DMS79 treated with DMSO at 0.1 percent for 48 hours (cell line): ENCODE results near the gene TMEM154.

Source experiments
- DNase-seq: peaks from one replicate; lab custom pipeline; 2025; lab: John Stamatoyannopoulos, UW

TMEM154 gene

DNA sequence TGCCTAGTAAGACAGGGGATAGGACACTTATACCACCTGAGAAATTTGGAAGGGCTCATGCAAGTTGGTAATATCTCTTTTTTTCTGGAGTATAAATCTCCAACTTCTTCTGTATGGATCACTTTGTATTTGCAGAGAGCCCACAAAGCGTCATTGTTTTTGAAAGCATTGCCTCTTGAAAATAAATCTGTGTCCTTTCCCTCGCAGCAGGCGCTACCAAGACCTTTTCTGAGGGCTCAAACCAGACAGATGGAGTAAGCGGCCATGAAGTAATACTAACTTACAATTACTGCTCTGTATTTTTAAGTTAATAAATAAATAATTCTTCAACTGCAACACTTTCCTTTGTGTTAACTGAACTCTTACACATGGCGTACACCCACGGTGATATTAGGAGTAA, 87.9 kb downstream of the TMEM154 start:
- DNase-seq, result no peak

- DNase-seq, result peak; percentile 23
These were observed 88.4 kb downstream of the TMEM154 start for GRCh38 chr4:152591396-152591795.

- peak; percentile 64 for DNase-seq
These were observed 89.4 kb downstream of the TMEM154 start for GRCh38 chr4:152590179-152591031.

- DNase-seq, result no peak
These were observed 90.9 kb downstream of the TMEM154 start for GRCh38 chr4:152588869-152589268.

GRCh38 chr4:152587127-152587526, 92.7 kb downstream of the TMEM154 start:
- DNase-seq, result no peak

DNA sequence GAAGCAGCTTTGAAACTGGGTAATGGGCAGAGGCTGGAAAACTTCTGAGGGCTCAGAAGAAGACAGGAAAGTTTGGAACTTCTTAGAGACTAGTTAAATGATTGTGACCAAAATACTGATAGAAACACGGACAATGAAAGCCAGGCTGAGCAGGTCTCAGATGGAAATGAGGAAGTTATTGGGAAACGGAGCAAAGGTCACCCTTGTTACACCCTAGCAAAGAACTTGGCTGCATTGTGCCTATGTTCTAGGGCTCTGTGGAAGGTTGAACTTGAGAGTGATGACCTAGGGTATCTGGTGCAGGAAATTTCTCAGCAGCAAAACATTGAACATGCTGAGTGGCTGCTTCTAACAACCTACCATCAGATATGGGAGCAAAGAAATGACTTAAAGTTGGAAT, 93.1 kb downstream of the TMEM154 start:
- no peak for DNase-seq

DNA sequence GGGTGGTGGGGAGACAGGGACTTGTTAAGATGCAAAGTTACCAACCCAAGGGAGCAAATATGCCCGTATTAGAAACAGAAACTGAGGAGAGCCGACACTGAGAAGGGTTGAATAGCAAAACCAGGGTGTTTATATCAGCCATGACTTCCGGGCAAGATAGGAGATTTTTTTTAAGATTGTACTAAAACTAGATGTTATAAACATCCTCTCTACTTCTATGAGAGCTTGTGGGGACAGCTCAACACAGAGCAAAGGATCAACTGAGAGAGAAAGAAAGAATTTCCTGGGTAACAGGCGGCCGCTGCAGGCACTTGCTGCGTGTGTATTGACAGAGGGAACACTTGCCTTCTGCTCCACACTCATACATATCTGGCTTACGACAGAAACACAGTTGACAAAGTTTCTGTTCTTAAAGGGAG, 94.8 kb downstream of the TMEM154 start:
- no peak for DNase-seq

- DNase-seq, result no peak
These were observed 98.1 kb downstream of the TMEM154 start for GRCh38 chr4:152581536-152582160.

DNA sequence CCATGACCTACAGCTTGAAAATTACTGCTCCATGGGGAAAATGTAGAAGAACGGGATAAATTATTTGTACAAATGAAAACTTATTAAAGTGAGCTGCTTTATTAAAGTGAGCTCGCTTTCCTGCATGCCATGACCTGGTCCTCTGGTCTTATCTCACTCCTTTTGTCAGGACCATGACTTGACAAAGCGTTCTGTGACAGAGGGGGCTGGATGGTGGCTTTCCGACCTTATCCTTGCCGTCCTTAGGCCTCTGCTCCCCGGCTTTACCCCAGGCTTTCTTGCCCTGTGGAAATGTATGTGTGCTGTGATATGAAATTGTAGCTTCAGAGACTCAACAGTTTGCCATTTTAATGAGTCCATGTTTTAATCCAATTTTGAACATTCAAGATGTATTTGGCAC, 99.9 kb downstream of the TMEM154 start:
- DNase-seq, result no peak

GRCh38 chr4:152579107-152579764, 100.6 kb downstream of the TMEM154 start:
- DNase-seq, result no peak

GRCh38 chr4:152578670-152579069, 101.1 kb downstream of the TMEM154 start:
- DNase-seq, result no peak

DNA sequence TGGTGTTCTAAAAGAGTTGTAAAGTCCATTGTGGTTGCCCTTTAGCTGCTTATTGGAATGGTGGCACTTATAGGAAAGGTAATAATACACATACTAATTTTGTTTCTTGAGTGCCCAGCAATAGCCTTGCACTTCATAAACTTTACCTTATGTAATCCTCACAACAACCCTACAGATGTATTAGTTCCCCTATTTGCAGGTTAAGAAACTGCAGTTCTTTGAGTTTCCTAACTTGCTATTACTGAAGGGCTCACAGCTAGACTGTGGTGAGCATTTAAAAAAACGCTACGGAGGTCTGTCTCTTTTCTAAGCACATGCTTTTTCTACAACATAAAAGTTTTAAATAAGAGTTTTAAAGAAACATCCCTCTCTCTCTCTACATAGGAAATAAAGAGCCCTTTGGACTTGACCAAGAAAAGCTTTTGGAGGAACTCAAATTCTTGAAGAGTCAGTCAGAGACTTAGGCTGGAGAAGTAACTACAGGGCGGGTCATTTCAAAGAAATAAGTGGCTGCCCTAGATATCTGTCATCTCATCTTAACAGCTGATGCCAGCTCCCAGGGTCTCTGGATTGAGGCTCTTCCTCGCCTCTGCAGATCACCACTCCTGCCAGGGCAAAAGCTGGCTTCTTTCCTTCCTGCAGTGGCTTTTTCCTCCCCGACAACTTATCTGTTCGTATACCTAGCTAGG, 101.9 kb downstream of the TMEM154 start:
- no peak for DNase-seq

DNA sequence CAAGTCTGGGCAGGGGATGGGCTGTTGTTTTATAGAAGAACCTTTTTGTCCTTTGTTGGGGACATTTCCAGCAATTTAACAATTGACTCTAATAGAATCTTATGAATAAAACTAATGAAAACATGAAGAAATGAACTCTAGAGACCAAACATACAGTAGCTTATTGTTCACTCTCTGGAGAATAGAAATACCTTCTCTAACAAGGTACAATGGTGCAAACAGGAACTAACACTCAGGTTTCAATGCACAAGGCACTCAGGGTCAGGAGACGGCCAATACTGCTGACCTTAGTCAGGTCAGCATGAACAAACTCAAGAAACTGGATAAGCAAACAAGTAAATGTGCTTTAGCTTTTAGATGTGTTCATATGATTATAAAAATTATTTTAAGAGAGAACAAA, 104.3 kb downstream of the TMEM154 start:
- no peak for DNase-seq

GRCh38 chr4:152573861-152574260, 105.9 kb downstream of the TMEM154 start:
- DNase-seq, result no peak

DNA sequence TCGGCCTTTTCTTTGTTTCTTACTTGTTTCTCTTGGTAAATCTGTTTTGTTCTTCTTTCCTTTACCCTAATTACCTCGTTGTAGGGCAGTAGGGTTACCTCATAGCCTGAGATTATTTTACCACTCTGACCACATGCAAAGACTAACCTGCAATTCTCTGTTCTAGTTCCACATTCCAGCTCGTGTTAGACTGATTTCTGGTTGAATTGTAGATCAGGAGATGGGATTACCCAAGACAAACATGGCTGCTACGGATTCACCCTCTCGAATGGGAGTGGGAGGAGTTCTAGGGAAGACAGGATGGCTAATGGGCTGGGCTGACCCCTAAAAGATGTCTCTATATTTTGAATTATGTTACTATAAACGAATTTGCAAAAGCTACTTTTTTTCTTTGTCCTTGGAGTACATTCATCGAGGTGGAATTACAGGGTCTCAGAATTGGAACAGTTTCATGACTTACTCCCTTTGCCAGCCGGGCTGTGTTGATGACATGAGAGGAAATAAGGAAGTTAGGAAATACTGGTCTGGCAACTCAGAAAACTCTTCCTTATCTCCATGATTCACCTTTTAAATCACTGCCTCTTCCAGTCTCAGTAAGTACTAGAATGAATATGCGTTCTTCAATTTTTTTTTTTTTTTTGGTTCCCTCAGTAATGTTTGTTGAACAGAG, 107.2 kb downstream of the TMEM154 start:
- DNase-seq, result no peak

- DNase-seq, result no peak
These were observed 108.0 kb downstream of the TMEM154 start for GRCh38 chr4:152571770-152572169.

DNA sequence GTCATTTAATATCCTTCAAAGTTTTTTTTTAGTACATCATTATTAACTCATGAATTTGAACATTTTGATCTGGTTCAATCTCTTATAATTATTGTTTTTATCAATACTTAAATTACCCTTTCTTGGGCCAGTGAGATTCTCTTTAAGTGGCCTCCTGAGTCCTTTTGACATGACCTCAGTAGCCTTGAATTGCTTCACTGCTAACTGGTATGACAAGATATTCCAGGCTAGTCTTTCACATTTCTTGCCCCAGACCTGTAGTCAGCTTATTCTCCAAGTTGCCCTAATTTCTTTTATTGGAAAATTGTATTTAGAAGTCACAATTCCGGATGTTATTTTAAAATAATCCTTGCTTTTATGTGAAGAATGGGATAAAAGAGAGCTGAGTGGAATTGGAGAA, 108.5 kb downstream of the TMEM154 start:
- DNase-seq, result no peak
